Aorta (tissue), 5 donors: ENCODE measurements around the gene DSCAM. TPM values are rescaled to one million over a fixed set of nuclear protein-coding genes. Genes with fewer than 3 reads are reported as not detected.
"Not testable (repeated sequence)": the region's sequence is repeated elsewhere in the genome, so short reads cannot be mapped to it uniquely, and the experiment has no call there.

Experiments
- ATAC-seq: fragments of 200-7000 bp; cut with Tn5 transposase; one replicate; pipeline ENCODE4 v1.9.1; 2022; ENCODE audit warnings: moderate library complexity; ENCODE audit not compliant: low FRiP score
- DNase-seq, 2 donors: peaks; one replicate each; pipeline ENCODE4 v3.0.0-alpha.2; 2020
- H3K27ac ChIP-seq, 2 donors: one replicate each; pipeline ENCODE4 v1.5.1; 2013; ENCODE audit warnings: low read length in 2 of 2, mild to moderate bottlenecking in 2 of 2, moderate library complexity in 2 of 2, control low read depth in 1 of 2, inconsistent platforms in 1 of 2, low read depth in 1 of 2
- H3K27me3 ChIP-seq, 2 donors: one replicate each; pipeline ENCODE4 v1.6.1; 2013; ENCODE audit warnings: control low read depth in 1 of 2, low read length in 1 of 2, mild to moderate bottlenecking in 1 of 2, moderate library complexity in 1 of 2; ENCODE audit not compliant: insufficient read depth in 2 of 2, control insufficient read depth in 1 of 2
- H3K36me3 ChIP-seq, 2 donors: one replicate each; pipeline ENCODE4 v1.6.1; 2013; ENCODE audit warnings: control low read depth in 1 of 2, low read length in 1 of 2, mild to moderate bottlenecking in 1 of 2; ENCODE audit not compliant: insufficient read depth in 2 of 2, control insufficient read depth in 1 of 2
- H3K4me1 ChIP-seq, 2 donors: one replicate each; pipeline ENCODE4 v1.6.1; 2013; ENCODE audit warnings: low read length in 2 of 2, control low read depth in 1 of 2, mild to moderate bottlenecking in 1 of 2, moderate library complexity in 1 of 2; ENCODE audit not compliant: insufficient read depth in 2 of 2, control insufficient read depth in 1 of 2
- H3K4me3 ChIP-seq, 2 donors: one replicate each; pipeline ENCODE4 v1.5.1; 2013; ENCODE audit warnings: low read length in 2 of 2, control low read depth in 1 of 2, mild to moderate bottlenecking in 1 of 2
- H3K9me3 ChIP-seq: one replicate; pipeline ENCODE4 v1.6.1; 2013; ENCODE audit warnings: mild to moderate bottlenecking, low read length; ENCODE audit not compliant: control insufficient read depth
- whole genome bisulfite sequencing, 2 donors: extraction: QIAGEN DNeasy Blood & Tissue Kit; methylation state at CpG; one replicate each; pipeline ENCODE4 v1.1.7; 2013; 5-methylcytosine and 5-hydroxymethylcytosine counted together
- intact Hi-C, 2 donors: fragments of 100-400 bp; cut with DNase I; formaldehyde crosslinking; loops; one replicate each; pipeline versions ENCODE4 v1.14.2 to v1.15.0; 2022
- polyA plus RNA-seq, 2 donors: library from polyadenylated mRNA; stranded (reverse); fragments of 200-250 nt; gene quantifications; one replicate each; pipeline ENCODE4 v1.2.3, GENCODE V29; 2013
- total RNA-seq, 2 donors: library from RNA; stranded (reverse); fragmentation: NEBNext Ultra II Directional; extraction: Animal tissue kit (Norgen Biotek cat#: 25700); gene quantifications; one replicate each; pipeline ENCODE4 v1.2.1, GENCODE V29; 2021
- donor health status: healthy with polysubstance abuse.
- donor health status: Bipolar disorder and iron deficiency.
- donor health status: DM: no; HTN: no; CAD: no.
- donor health status: DM: no; HTN: no; CAD: no.
- donor health status: DM: yes; HTN: yes; CAD: no.

Gene DSCAM
- total and polyA plus RNA-seq, 4 donors = not detected

DNA sequence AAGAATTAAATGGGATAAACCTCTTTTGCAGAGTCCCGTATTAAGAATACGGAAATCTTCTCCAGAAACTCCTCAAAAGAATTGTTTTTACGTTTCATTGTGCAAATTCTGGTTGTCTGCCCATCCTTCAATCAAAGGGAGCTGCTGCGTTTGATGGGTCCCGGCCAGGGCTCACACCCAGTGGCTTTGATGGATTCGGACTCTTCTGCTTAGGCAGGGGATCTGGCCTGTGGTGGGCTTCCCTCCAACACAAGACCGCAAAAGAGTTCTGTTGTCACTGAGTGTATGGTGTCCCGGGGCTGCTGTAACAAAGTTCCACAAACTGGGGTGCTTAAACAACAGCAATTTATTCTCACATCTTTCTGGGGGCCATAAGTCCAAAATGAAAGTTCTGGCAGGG, 577.7 kb downstream of the DSCAM start:
- DNase-seq (no peak), ATAC-seq (no peak)
- no peaks in the 10 kb centered on the region for H3K4me1 ChIP-seq
- no peaks in the 10 kb centered on the region for H3K27me3 ChIP-seq
- H3K4me3 ChIP-seq = no peak overlapping the region
- H3K27ac ChIP-seq = no peak overlapping the region
- no peaks in the 10 kb centered on the region for H3K36me3 ChIP-seq
- WGBS, 2 donors = 81 to 86% methylated on average over 8 of the region's 8 CpGs
- intact Hi-C loops = no loop called here
- H3K9me3 ChIP-seq = no peaks in the 10 kb centered on the region

GRCh38 chr21:40258456-40258855, 588.5 kb downstream of the DSCAM start:
- H3K36me3 ChIP-seq, intact Hi-C loops, H3K27me3 ChIP-seq, H3K4me1 ChIP-seq, ATAC-seq, H3K9me3 ChIP-seq, H3K27ac ChIP-seq, DNase-seq, H3K4me3 ChIP-seq: not testable (repeated sequence)
- 80 to 81% methylated on average over 3 of the region's 3 CpGs for WGBS, 2 donors

DNA sequence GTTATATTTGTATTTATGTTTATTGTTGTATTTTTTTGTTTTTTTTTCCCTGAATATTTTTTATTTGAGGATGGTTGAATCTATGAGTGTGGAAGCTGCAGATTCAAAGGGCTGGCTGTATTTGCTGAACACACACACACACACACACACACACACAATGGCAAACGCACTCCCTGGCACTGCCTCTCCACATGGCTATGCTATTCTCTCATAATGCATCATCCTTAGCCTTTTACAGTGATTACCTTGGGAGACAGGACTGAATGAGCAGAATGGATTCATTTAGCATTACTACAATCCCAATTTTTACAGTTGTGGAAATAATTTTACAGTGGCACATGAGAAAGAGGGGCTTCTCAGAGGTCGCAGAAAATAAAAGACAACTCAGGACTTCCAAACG, 589.6 kb downstream of the DSCAM start:
- Histone ChIP-seq H3K27me3 (no peaks in the 10 kb centered on the region), H3K36me3 (no peaks in the 10 kb centered on the region), H3K4me3 (no peak overlapping the region), H3K27ac (no peak overlapping the region), H3K9me3 (no peaks in the 10 kb centered on the region), H3K4me1 (no peaks in the 10 kb centered on the region)
- WGBS, 2 donors = 68 to 75% methylated on average over 3 of the region's 3 CpGs
- intact Hi-C loops = no loop called here
- no peak for DNase-seq
- no peak for ATAC-seq

- H3K9me3 ChIP-seq = peaks cover 6% of the 10 kb centered on the region
- ATAC-seq = no peak
- H3K4me1 ChIP-seq = no peaks in the 10 kb centered on the region
- no peaks in the 10 kb centered on the region for H3K27me3 ChIP-seq
- no peak for DNase-seq
- H3K36me3 ChIP-seq = no peaks in the 10 kb centered on the region
- intact Hi-C loops = no loop called here
- 59 to 65% methylated on average over 6 of the region's 6 CpGs for whole genome bisulfite sequencing, 2 donors
- H3K4me3 ChIP-seq = no peak overlapping the region
- H3K27ac ChIP-seq = no peak overlapping the region
These were observed 591.2 kb downstream of the DSCAM start for GRCh38 chr21:40255518-40256444.

GRCh38 chr21:40254540-40255465, 592.2 kb downstream of the DSCAM start:
- Histone ChIP-seq H3K27me3 (no peaks in the 10 kb centered on the region), H3K36me3 (no peaks in the 10 kb centered on the region), H3K4me1 (no peaks in the 10 kb centered on the region), H3K9me3 (peaks cover 6% of the 10 kb centered on the region), H3K4me3 (no peak overlapping the region), H3K27ac (no peak overlapping the region)
- ATAC-seq (no peak), DNase-seq (no peak)
- WGBS, 2 donors = 25 to 31% methylated on average over 13 of the region's 13 CpGs
- intact Hi-C loops = no loop called here

GRCh38 chr21:40253112-40253511, 593.8 kb downstream of the DSCAM start:
- intact Hi-C loops = no loop called here
- WGBS, 2 donors = 82 to 87% methylated on average over 3 of the region's 3 CpGs
- DNase-seq = no peak
- Histone ChIP-seq H3K27ac (no peak overlapping the region), H3K4me1 (no peaks in the 10 kb centered on the region), H3K27me3 (no peaks in the 10 kb centered on the region), H3K4me3 (no peak overlapping the region), H3K36me3 (no peaks in the 10 kb centered on the region), H3K9me3 (peaks cover 6% of the 10 kb centered on the region)
- ATAC-seq = no peak

- WGBS, 2 donors = 73% methylated on average over 7 of the region's 7 CpGs
- ATAC-seq = no peak
- intact Hi-C loops = no loop called here
These were observed 596.3 kb downstream of the DSCAM start for GRCh38 chr21:40250514-40251294.

GRCh38 chr21:40244981-40245380, 602.0 kb downstream of the DSCAM start:
- 23 to 32% methylated on average over 4 of the region's 4 CpGs for WGBS, 2 donors
- DNase-seq (no peak), ATAC-seq (no peak)
- Histone ChIP-seq H3K27me3 (peaks cover 0 to 1% of the 10 kb centered on the region in 2 donors), H3K4me3 (no peak overlapping the region), H3K27ac (no peak overlapping the region), H3K9me3 (no peaks in the 10 kb centered on the region), H3K36me3 (no peaks in the 10 kb centered on the region), H3K4me1 (no peaks in the 10 kb centered on the region)
- intact Hi-C loops = no loop called here

More at GRCh38 chr21:40250514-40251294, 596.3 kb downstream of the DSCAM start:
- DNase-seq = no peak
- peaks cover 6% of the 10 kb centered on the region for H3K9me3 ChIP-seq
- H3K4me1 ChIP-seq = no peaks in the 10 kb centered on the region
- no peak overlapping the region for H3K4me3 ChIP-seq
- no peak overlapping the region for H3K27ac ChIP-seq
- H3K36me3 ChIP-seq = no peaks in the 10 kb centered on the region
- peaks cover 0 to 1% of the 10 kb centered on the region in 2 donors for H3K27me3 ChIP-seq
